NCI-H2196 treated with DMSO at 0.1 percent for 48 hours (cell line): ENCODE results near the gene KCNT2.
"Not testable (repeated sequence)": the region's sequence is repeated elsewhere in the genome, so short reads cannot be mapped to it uniquely, and the experiment has no call there.

ENCODE experiments used
- DNase-seq: peaks from one replicate; lab custom pipeline; 2025; ENCODE audit not compliant: unreplicated experiment; lab: John Stamatoyannopoulos, UW

Gene KCNT2

GRCh38 chr1:196517193-196517592, 91.0 kb downstream of the KCNT2 start:
- no peak for DNase-seq

GRCh38 chr1:196516373-196516772, 91.9 kb downstream of the KCNT2 start:
- no peak for DNase-seq

GRCh38 chr1:196515904-196516303, 92.3 kb downstream of the KCNT2 start:
- DNase-seq, result no peak

- DNase-seq, result no peak
Observed at GRCh38 chr1:196513821-196514220, 94.4 kb downstream of the KCNT2 start.

- no peak for DNase-seq
Observed at GRCh38 chr1:196510451-196510850, 97.8 kb downstream of the KCNT2 start.

GRCh38 chr1:196504224-196504623, 104.0 kb downstream of the KCNT2 start:
- DNase-seq, result not testable (repeated sequence)

GRCh38 chr1:196502437-196502836, 105.8 kb downstream of the KCNT2 start:
- no peak for DNase-seq

- no peak for DNase-seq
Observed at GRCh38 chr1:196501760-196502428, 106.3 kb downstream of the KCNT2 start.

GRCh38 chr1:196497817-196498216, 110.4 kb downstream of the KCNT2 start:
- no peak for DNase-seq

- DNase-seq, result no peak
Observed at GRCh38 chr1:196494766-196495165, 113.5 kb downstream of the KCNT2 start.

GRCh38 chr1:196493881-196494280, 114.4 kb downstream of the KCNT2 start:
- DNase-seq, result no peak

GRCh38 chr1:196488579-196488978, 119.7 kb downstream of the KCNT2 start:
- DNase-seq, result no peak

GRCh38 chr1:196486346-196486745, 121.9 kb downstream of the KCNT2 start:
- no peak for DNase-seq

- no peak for DNase-seq
Observed at GRCh38 chr1:196481616-196482015, 126.6 kb downstream of the KCNT2 start.

- no peak for DNase-seq
Observed at GRCh38 chr1:196477262-196477661, 131.0 kb downstream of the KCNT2 start.

- no peak for DNase-seq
Observed at GRCh38 chr1:196467230-196467925, 140.9 kb downstream of the KCNT2 start.

- no peak for DNase-seq
Observed at GRCh38 chr1:196466654-196467053, 141.6 kb downstream of the KCNT2 start.

GRCh38 chr1:196466166-196466565, 142.1 kb downstream of the KCNT2 start:
- no peak for DNase-seq

GRCh38 chr1:196464480-196464941, 143.7 kb downstream of the KCNT2 start:
- DNase-seq, result no peak

GRCh38 chr1:196462086-196462485, 146.2 kb downstream of the KCNT2 start:
- DNase-seq, result no peak

- DNase-seq, result no peak
Observed at GRCh38 chr1:196461521-196461920, 146.7 kb downstream of the KCNT2 start.

GRCh38 chr1:196459383-196459782, 148.9 kb downstream of the KCNT2 start:
- DNase-seq, result no peak

- DNase-seq, result no peak
Observed at GRCh38 chr1:196454792-196455191, 153.4 kb downstream of the KCNT2 start.
